GM13977 (cell line): ENCODE data around the gene SBNO2.
A peak's percentile ranks its signal among the peaks of the same experiment; 100 is the strongest.

Source experiments
- DNase-seq: peaks from one replicate; pipeline ENCODE4 v3.0.0; 2012; ENCODE audit warnings: low spot score
- in situ Hi-C: fragments of 300-500 bp; cut with MboI; formaldehyde crosslinking; loops from one replicate; pipeline ENCODE4 v1.12.0; 2022; ENCODE audit warnings: low sequenced_read_pairs, low pct_unique_long_range_greater_than_20kb, mixed read lengths, inconsistent platforms; ENCODE audit not compliant: unreplicated experiment
- TF ChIP-seq, protein P1 (sequence below): IDR thresholded peaks from 2 replicates; pipeline ENCODE4 v1.5.1; 2012; ENCODE audit warnings: mild to moderate bottlenecking, control low read depth; ENCODE audit not compliant: insufficient read depth; ENCODE audit errors: extremely low read depth, missing control alignments

SBNO2 gene

DNA sequence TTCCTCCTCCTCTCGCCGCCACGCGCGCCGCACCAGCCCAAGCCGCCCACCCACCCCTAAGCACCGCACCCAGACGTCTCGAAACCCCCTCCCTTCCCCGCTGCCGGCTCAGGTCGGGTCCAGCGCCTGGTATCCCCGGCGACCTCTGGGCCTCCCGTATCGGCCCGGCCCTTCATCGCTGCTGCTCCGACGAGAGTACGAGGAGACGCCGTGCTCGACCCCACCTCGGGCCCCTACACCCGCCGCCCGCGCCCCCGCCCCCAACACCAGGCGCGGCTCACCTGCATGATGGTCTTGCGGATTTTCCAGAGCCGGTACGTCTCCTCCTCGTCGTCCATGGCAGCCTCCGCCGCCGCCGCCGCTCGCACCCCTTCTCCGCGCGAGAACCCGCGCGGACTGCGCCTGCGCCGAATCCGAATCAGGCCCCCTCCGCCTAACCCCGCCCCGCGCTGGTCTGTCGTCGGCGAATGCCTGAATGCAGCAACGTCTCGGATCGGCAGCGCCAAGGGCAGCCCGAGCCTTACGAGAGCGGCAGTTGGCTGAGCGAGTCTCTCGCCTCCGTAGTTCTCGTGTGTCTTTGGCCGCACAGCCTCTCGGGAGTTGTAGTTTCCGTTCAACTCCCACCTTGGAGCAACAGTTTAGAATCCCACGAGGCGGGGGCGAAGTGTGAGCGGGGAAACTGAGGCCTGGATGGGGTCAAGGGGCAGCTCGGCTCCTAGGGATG, 78.9 kb downstream of the SBNO2 start, which contains the start of gene POLR2E:
Gene POLR2E, minus strand, starts transcription at position 398 of the 724 bp plus-strand sequence. Its CDS starts 60 bp downstream, at position 338.
- in situ Hi-C loops: no loop called here
- TF ChIP-seq, protein P1, sequence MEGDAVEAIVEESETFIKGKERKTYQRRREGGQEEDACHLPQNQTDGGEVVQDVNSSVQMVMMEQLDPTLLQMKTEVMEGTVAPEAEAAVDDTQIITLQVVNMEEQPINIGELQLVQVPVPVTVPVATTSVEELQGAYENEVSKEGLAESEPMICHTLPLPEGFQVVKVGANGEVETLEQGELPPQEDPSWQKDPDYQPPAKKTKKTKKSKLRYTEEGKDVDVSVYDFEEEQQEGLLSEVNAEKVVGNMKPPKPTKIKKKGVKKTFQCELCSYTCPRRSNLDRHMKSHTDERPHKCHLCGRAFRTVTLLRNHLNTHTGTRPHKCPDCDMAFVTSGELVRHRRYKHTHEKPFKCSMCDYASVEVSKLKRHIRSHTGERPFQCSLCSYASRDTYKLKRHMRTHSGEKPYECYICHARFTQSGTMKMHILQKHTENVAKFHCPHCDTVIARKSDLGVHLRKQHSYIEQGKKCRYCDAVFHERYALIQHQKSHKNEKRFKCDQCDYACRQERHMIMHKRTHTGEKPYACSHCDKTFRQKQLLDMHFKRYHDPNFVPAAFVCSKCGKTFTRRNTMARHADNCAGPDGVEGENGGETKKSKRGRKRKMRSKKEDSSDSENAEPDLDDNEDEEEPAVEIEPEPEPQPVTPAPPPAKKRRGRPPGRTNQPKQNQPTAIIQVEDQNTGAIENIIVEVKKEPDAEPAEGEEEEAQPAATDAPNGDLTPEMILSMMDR: no peak
- DNase-seq: peak; percentile 99

DNA sequence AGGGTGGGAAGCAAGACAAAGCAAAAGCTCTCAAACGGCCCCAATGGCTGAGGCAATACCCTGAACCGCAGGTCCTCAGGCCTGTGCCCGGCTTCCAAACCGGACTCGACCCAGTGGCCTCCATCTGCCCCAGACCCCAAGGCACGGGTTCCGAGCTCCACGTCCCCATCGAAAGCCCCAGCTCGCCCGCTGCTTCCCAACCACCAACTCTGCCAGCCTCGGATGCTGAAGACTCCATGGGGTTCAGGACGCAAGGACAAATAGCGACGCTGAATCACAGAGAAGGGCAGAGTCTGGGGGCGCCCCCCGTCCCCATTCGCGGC, 79.5 kb downstream of the SBNO2 start:
- no peak for DNase-seq
- TF ChIP-seq, protein P1: no peak
- in situ Hi-C loops: no loop called here

DNA sequence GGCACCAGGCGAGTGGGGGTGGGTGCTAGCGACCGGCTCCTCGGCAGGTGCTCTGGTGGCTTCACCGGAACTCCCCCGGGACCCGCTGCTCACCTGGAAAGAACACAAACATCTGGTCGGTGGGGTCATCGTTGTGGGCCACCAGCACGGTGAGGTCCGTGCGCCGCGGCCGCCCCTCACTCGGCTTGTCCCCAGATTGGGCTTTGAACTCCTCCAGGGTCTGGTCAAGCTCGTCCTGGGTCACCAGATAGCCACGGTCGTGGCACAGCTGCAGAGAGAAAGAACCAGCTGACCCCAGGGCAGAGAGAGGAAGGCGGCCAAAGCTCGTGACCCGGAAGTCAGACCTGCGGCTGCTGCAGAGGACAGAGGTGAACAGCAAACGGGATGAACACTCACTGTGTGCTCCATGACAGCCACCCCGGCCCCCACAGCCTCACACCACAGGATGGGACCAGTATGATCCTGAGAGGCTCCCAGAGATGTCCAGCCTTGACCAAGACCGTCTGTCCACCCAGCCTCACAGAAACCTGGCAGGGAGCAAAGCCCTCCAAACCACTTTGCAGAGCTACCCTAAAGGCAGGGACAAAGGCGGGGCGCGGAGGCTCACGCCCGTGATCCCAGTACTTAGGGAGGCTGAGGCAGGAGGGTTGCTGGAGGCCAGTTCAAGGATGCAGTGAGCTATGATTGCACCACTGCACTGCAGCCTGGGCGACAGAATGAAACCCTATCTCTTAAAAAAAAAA, 80.1 kb downstream of the SBNO2 start:
- in situ Hi-C loops: no loop called here
- TF ChIP-seq, protein P1: no peak
- no peak for DNase-seq

DNA sequence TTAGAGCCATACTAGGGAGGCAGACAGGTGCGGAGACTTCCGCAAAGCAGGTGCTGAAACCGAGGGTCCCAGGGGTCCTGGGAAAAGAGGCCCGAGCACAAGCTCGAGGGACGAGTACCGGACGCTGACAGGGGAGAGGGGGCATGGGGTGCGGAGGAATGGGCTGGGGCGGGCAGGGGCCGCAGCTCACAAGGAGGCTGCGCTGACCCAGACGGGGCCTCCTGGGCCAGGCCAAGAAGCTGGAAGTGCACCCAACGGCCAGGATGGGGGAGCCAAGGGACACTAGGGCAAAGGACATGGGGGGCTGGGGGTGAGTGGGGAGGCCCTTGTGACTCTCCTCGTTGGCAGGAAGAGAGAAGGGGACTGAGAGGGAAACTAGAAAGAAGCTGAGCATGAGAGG, 80.7 kb downstream of the SBNO2 start:
- TF ChIP-seq, protein P1: no peak
- DNase-seq: no peak
- in situ Hi-C loops: no loop called here

DNA sequence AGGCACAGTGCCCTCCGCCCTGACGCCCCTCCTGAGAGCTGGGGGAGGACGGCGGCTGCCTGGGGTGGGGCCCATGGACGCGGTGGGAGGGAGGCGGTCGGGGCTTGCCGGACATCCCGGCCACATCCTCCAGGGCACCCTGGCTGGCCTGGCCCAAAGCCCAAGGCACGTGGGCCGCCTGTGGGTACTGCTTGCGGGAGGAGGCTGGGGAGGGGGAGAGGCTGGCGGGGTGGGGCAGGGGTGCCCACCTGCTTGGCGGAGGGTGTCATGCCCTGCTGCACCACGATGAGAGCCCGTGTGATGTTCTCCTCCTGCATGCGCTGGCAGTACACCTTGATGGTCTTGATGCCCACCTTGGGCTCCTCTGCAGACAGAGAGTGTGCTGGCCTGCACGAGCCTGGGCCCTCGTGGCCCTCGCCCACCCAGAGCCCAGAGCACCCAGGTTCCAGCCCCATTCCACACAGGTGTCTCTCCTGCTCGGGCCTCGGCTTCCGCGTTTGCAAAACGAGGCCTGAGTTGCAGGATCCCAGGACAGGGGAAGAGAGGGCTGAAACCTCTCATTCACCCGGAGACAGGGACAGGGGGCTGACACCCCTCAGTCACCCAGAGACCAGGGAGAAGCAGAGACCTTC, 82.4 kb downstream of the SBNO2 start:
- TF ChIP-seq, protein P1: no peak
- DNase-seq: no peak
- in situ Hi-C loops: no loop called here

DNA sequence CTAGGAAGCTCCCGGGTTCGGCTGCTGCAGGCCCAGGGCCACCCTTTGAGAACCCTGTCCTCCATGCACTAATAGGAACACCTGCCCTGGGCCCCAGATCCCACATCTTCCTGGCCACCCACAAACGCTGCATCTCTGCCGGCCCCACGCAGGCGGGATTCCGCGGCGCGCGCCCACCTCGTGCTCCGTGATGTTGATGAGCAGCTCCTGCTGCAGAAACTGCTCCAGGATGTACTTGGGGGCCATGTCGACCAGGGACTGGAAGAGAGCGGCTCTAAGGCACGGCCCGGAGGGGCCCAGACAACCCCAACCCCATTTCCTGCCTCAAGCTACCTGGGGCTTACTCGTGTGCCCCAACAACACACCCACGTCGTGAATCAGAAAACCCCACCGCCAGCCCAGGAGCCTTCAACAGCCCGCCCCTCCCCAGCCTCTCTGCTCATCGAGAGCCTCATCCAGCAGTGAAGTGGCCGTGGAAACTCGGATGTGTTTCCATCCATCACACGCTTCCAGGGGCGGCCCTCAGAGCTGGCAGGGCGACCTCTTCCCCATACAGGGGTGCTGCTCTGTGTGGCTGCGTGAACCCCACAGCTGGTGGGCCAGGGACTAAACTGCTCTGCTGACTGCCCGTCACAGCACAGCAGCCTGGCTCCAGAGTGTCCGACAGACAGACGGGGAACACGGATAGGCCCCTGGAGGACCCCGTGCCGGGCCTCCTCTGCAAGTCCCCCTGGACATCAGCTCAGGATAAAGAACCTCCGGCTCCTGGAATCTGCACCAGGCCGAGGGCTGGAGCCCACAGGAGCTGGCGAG, 83.1 kb downstream of the SBNO2 start:
- in situ Hi-C loops: no loop called here
- TF ChIP-seq, protein P1: no peak
- DNase-seq: no peak
